Hepatocyte (in vitro differentiated cells): ENCODE results near the gene SGSM2. TPM values are rescaled to one million over a fixed set of nuclear protein-coding genes. Genes with fewer than 3 reads are reported as not detected.

Source experiments
- DNase-seq: peaks from one replicate; pipeline ENCODE4 v3.0.0-alpha.2; 2016; ENCODE audit warnings: low spot score
- H2AFZ ChIP-seq: fragments of 200-600 bp; sonication (generic); 2 replicates; pipeline ENCODE4 v1.6.0; 2016; ENCODE audit warnings: antibody characterized with exemption, mild to moderate bottlenecking
- H3K27ac ChIP-seq: fragments of 200-600 bp; sonication (generic); 2 replicates; pipeline ENCODE4 v1.5.1; 2016; ENCODE audit warnings: mild to moderate bottlenecking
- H3K27me3 ChIP-seq: fragments of 200-600 bp; sonication (generic); 2 replicates; pipeline ENCODE4 v1.6.1; 2016
- H3K36me3 ChIP-seq: fragments of 200-600 bp; sonication (generic); replicated peaks from 2 replicates; pipeline ENCODE4 v1.5.1; 2016; ENCODE audit warnings: low read depth; ENCODE audit not compliant: insufficient read depth
- H3K4me1 ChIP-seq: fragments of 200-600 bp; sonication (generic); 2 replicates; pipeline ENCODE4 v1.5.1; 2016; ENCODE audit warnings: mild to moderate bottlenecking, moderate library complexity; ENCODE audit not compliant: insufficient read depth
- H3K4me2 ChIP-seq: fragments of 200-600 bp; sonication (generic); 2 replicates; pipeline ENCODE4 v1.6.0; 2016
- H3K4me3 ChIP-seq: fragments of 200-600 bp; sonication (generic); 2 replicates; pipeline ENCODE4 v1.5.1; 2016; ENCODE audit warnings: mild to moderate bottlenecking
- H3K79me2 ChIP-seq: fragments of 200-600 bp; sonication (generic); 2 replicates; pipeline ENCODE4 v1.6.0; 2017; ENCODE audit warnings: mild to moderate bottlenecking
- H3K9me2 ChIP-seq: fragments of 200-600 bp; sonication (generic); replicated peaks from 2 replicates; pipeline ENCODE4 v1.6.0; 2017; ENCODE audit warnings: mild to moderate bottlenecking; ENCODE audit not compliant: insufficient read depth
- H3K9me3 ChIP-seq: fragments of 200-600 bp; sonication (generic); 2 replicates; pipeline ENCODE4 v1.5.1; 2016; ENCODE audit warnings: low read depth, mild to moderate bottlenecking
- H4K20me1 ChIP-seq: fragments of 200-600 bp; sonication (generic); 2 replicates; pipeline ENCODE4 v1.6.0; 2016; ENCODE audit warnings: mild to moderate bottlenecking; ENCODE audit not compliant: insufficient read depth, poor library complexity, severe bottlenecking
- CTCF ChIP-seq: fragments of 200-600 bp; sonication (generic); IDR thresholded peaks from 2 replicates; pipeline ENCODE4 v1.5.1; 2016; ENCODE audit warnings: antibody characterized with exemption, mild to moderate bottlenecking; ENCODE audit not compliant: poor library complexity
- EZH2 ChIP-seq: fragments of 200-600 bp; sonication (generic); IDR thresholded peaks from 2 replicates; pipeline ENCODE4 v1.6.1; 2016; ENCODE audit warnings: antibody characterized with exemption, mild to moderate bottlenecking, borderline replicate concordance
- EZH2phosphoT487 ChIP-seq: fragments of 200-600 bp; sonication (generic); IDR thresholded peaks from one replicate; pipeline ENCODE4 v1.6.1; 2018; ENCODE audit warnings: antibody characterized with exemption, mild to moderate bottlenecking, low read depth, moderate library complexity; ENCODE audit not compliant: unreplicated experiment, severe bottlenecking
- WGBS: methylation state at CpG from one replicate; pipeline ENCODE4 v1.1.6; 2016; ENCODE audit warnings: low lambda C conversion rate; ENCODE audit errors: missing lambda C conversion rate; 5-methylcytosine and 5-hydroxymethylcytosine counted together
- polyA plus RNA-seq: library from polyadenylated mRNA; unstranded; fragments of >200 nt; fragmentation: Nextera tagmentation; extraction: Ambion mirVana; gene quantifications from 2 replicates; pipeline ENCODE4 v1.2.1, GENCODE V29; 2016
- total RNA-seq: library from RNA; depleted of rRNA; stranded (reverse); fragments of >200 nt; gene quantifications from 2 replicates; pipeline ENCODE4 v1.2.3, GENCODE V29; 2014

The SGSM2 gene
- total and polyA plus RNA-seq, 2 experiments from 2014 or later, result 22.2 to 34.9 TPM

GRCh38 chr17:2364763-2365116, 27.4 kb downstream of the SGSM2 start:
- no peaks in the 10 kb centered on the region for H3K79me2 ChIP-seq
- H3K4me2 ChIP-seq, result no peak overlapping the region
- H3K27me3 ChIP-seq, result no peaks in the 10 kb centered on the region
- no peaks in the 10 kb centered on the region for H3K9me2 ChIP-seq
- DNase-seq, result no peak
- H3K9me3 ChIP-seq, result no peaks in the 10 kb centered on the region
- no peak overlapping the region for H3K4me3 ChIP-seq
- no peaks in the 10 kb centered on the region for H3K4me1 ChIP-seq
- H3K27ac ChIP-seq, result no peak overlapping the region
- H2AFZ ChIP-seq, result no peak overlapping the region
- 89% methylated on average over 11 of the region's 12 CpGs for WGBS
- no peaks in the 10 kb centered on the region for H4K20me1 ChIP-seq
- TF ChIP-seq EZH2, result no peak
- TF ChIP-seq CTCF, result no peak
- no peak for TF ChIP-seq EZH2phosphoT487
- no peaks in the 10 kb centered on the region for H3K36me3 ChIP-seq

GRCh38 chr17:2365132-2365531, 27.8 kb downstream of the SGSM2 start:
- no peak for DNase-seq
- 96% methylated on average over 19 of the region's 20 CpGs for WGBS
- Histone ChIP-seq H3K27me3 (no peaks in the 10 kb centered on the region), H3K9me3 (no peaks in the 10 kb centered on the region), H3K4me1 (no peaks in the 10 kb centered on the region), H4K20me1 (no peaks in the 10 kb centered on the region), H3K4me3 (no peak overlapping the region), H3K79me2 (no peaks in the 10 kb centered on the region), H3K4me2 (no peak overlapping the region), H3K9me2 (no peaks in the 10 kb centered on the region), H3K27ac (no peak overlapping the region), H2AFZ (no peak overlapping the region), H3K36me3 (no peaks in the 10 kb centered on the region)
- TF ChIP-seq EZH2phosphoT487, result no peak
- TF ChIP-seq EZH2, result no peak
- TF ChIP-seq CTCF, result no peak

- no peak overlapping the region for H3K4me3 ChIP-seq
- no peaks in the 10 kb centered on the region for H3K4me1 ChIP-seq
- H3K36me3 ChIP-seq, result no peaks in the 10 kb centered on the region
- no peak overlapping the region for H2AFZ ChIP-seq
- no peak overlapping the region for H3K4me2 ChIP-seq
- TF ChIP-seq EZH2, result no peak
- TF ChIP-seq EZH2phosphoT487, result no peak
- TF ChIP-seq CTCF, result peak; percentile 32
- DNase-seq, result no peak
- no peaks in the 10 kb centered on the region for H3K9me3 ChIP-seq
- no peaks in the 10 kb centered on the region for H3K9me2 ChIP-seq
- H3K79me2 ChIP-seq, result no peaks in the 10 kb centered on the region
- 71% methylated on average over 23 of the region's 26 CpGs for WGBS
- no peaks in the 10 kb centered on the region for H3K27me3 ChIP-seq
- H4K20me1 ChIP-seq, result no peaks in the 10 kb centered on the region
- H3K27ac ChIP-seq, result no peak overlapping the region
These were observed 29.6 kb downstream of the SGSM2 start for GRCh38 chr17:2366747-2367494.
